HFFc6 (cell line): Measurements from ENCODE around the gene TCF25. TPM values are rescaled to one million over a fixed set of nuclear protein-coding genes. Genes with fewer than 3 reads are reported as not detected.

Source experiments
- DNase-seq: peaks from one replicate; pipeline ENCODE4 v3.0.0-alpha.2; 2018
- H3K27ac Mint-ChIP-seq: 2 replicates; pipeline ENCODE4 v1.8.0; 2020; ENCODE audit warnings: mild to moderate bottlenecking, mixed read lengths
- H3K27me3 Mint-ChIP-seq: 2 replicates; pipeline ENCODE4 v1.8.0; 2021; ENCODE audit warnings: mild to moderate bottlenecking, moderate library complexity, mixed read lengths; ENCODE audit not compliant: insufficient read depth
- H3K36me3 Mint-ChIP-seq: 2 replicates; pipeline ENCODE4 v1.8.0; 2021; ENCODE audit warnings: low read depth, mixed read lengths
- H3K4me1 Mint-ChIP-seq: 2 replicates; pipeline ENCODE4 v1.8.0; 2020; ENCODE audit warnings: low read depth, mixed read lengths
- H3K4me3 Mint-ChIP-seq: 2 replicates; pipeline ENCODE4 v1.8.0; 2020; ENCODE audit warnings: mild to moderate bottlenecking, moderate library complexity, mixed read lengths
- H3K9me3 Mint-ChIP-seq: 2 replicates; pipeline ENCODE4 v1.8.0; 2020; ENCODE audit warnings: mild to moderate bottlenecking, mixed read lengths
- CTCF ChIP-seq: fragments of 200-600 bp; sonication (generic); IDR thresholded peaks from 2 replicates; pipeline ENCODE4 v1.5.0; 2021; ENCODE audit warnings: antibody characterized with exemption, mild to moderate bottlenecking
- total RNA-seq, 6 experiments: library from RNA; stranded (reverse); fragmentation: NEBNext Ultra II Directional; extraction: Animal tissue kit (Norgen Biotek cat#: 25700); gene quantifications; 2 replicates in 1 of 6; 3 replicates in 5 of 6; pipeline ENCODE4 v1.2.3, GENCODE V29; 2021

TCF25 gene
- total RNA-seq, 6 experiments from 2014 or later, result 157 to 202 (median 170) TPM

GRCh38 chr16:89880477-89881367 is 7.3 kb downstream of the TCF25 start:
- H3K36me3 Mint-ChIP-seq, result peaks cover 43% of the 10 kb centered on the region
- H3K4me1 Mint-ChIP-seq, result peaks cover 5% of the 10 kb centered on the region; the same call in 1 of the 2 replicates
- peak overlapping the region; percentile 11; the same call in 1 of the 2 replicates for H3K27ac Mint-ChIP-seq
- DNase-seq, result no peak
- peaks cover 4% of the 10 kb centered on the region for H3K27me3 Mint-ChIP-seq
- TF ChIP-seq CTCF, result no peak
- H3K4me3 Mint-ChIP-seq, result no peak overlapping the region
- no peaks in the 10 kb centered on the region for H3K9me3 Mint-ChIP-seq

- Mint-ChIP-seq H3K9me3 (no peaks in the 10 kb centered on the region), H3K27ac (no peak overlapping the region; the same call in 1 of the 2 replicates), H3K4me1 (peaks cover 5% of the 10 kb centered on the region; the same call in 1 of the 2 replicates), H3K36me3 (peaks cover 43% of the 10 kb centered on the region), H3K27me3 (peaks cover 4% of the 10 kb centered on the region), H3K4me3 (no peak overlapping the region)
- no peak for DNase-seq
- no peak for TF ChIP-seq CTCF
Observed at GRCh38 chr16:89881368-89881730, 8.0 kb downstream of the TCF25 start.

- no peak for DNase-seq
- Mint-ChIP-seq H3K36me3 (peaks cover 43% of the 10 kb centered on the region), H3K4me3 (no peak overlapping the region), H3K9me3 (no peaks in the 10 kb centered on the region), H3K27me3 (peaks cover 4% of the 10 kb centered on the region), H3K4me1 (peaks cover 5% of the 10 kb centered on the region; the same call in 1 of the 2 replicates), H3K27ac (no peak overlapping the region)
- no peak for TF ChIP-seq CTCF
Observed at GRCh38 chr16:89883346-89884040, 10.1 kb downstream of the TCF25 start.

GRCh38 chr16:89884041-89884421 is 10.6 kb downstream of the TCF25 start:
- peaks cover 4% of the 10 kb centered on the region for H3K27me3 Mint-ChIP-seq
- H3K4me1 Mint-ChIP-seq, result peaks cover 5% of the 10 kb centered on the region; the same call in 1 of the 2 replicates
- H3K4me3 Mint-ChIP-seq, result no peak overlapping the region
- no peak for TF ChIP-seq CTCF
- H3K36me3 Mint-ChIP-seq, result peaks cover 38% of the 10 kb centered on the region
- no peaks in the 10 kb centered on the region for H3K9me3 Mint-ChIP-seq
- no peak for DNase-seq
- H3K27ac Mint-ChIP-seq, result no peak overlapping the region

- peaks cover 7% of the 10 kb centered on the region for H3K27me3 Mint-ChIP-seq
- no peaks in the 10 kb centered on the region for H3K9me3 Mint-ChIP-seq
- H3K4me3 Mint-ChIP-seq, result no peak overlapping the region
- TF ChIP-seq CTCF, result no peak
- H3K4me1 Mint-ChIP-seq, result no peaks in the 10 kb centered on the region
- no peak for DNase-seq
- H3K27ac Mint-ChIP-seq, result no peak overlapping the region
- peaks cover 31% of the 10 kb centered on the region for H3K36me3 Mint-ChIP-seq
Observed at GRCh38 chr16:89887243-89887642, 13.9 kb downstream of the TCF25 start.
